HepG2 (cell line): ENCODE measurements around the gene FZD4. TPM values are rescaled to one million over a fixed set of nuclear protein-coding genes. Genes with fewer than 3 reads are reported as not detected.

Experiments used
- ATF1 ChIP-seq: IDR thresholded peaks from 2 replicates; pipeline ENCODE4 v1.6.1; 2016; ENCODE audit warnings: mild to moderate bottlenecking, control low read depth
- ATF2 ChIP-seq: sonication (generic); formaldehyde crosslinking; IDR thresholded peaks from 2 replicates; pipeline ENCODE4 v1.4.0; 2020; ENCODE audit warnings: missing genetic modification reagents
- HDAC1 ChIP-seq: sonication (generic); formaldehyde crosslinking; IDR thresholded peaks from 2 replicates; pipeline ENCODE4 v1.5.1; 2020; ENCODE audit warnings: mild to moderate bottlenecking, missing genetic modification reagents
- HMGXB4 ChIP-seq, 2 experiments: sonication (generic) in 1 of 2; formaldehyde crosslinking in 1 of 2; IDR thresholded peaks; 2 replicates each; pipeline versions ENCODE4 v1.4.0 to v1.6.1; 2018 to 2020; ENCODE audit warnings: missing genetic modification reagents in 2 of 2, borderline replicate concordance in 1 of 2, low read depth in 1 of 2, mild to moderate bottlenecking in 1 of 2, missing biosample characterization in 1 of 2
- KLF11 ChIP-seq: IDR thresholded peaks from 2 replicates; pipeline ENCODE4 v1.6.1; 2016; ENCODE audit warnings: missing compliant biosample characterization
- MAX ChIP-seq: IDR thresholded peaks from 2 replicates; pipeline ENCODE4 v1.6.1; 2012; ENCODE audit warnings: inconsistent platforms
- NCOA2 ChIP-seq: sonication (generic); formaldehyde crosslinking; IDR thresholded peaks from 2 replicates; pipeline ENCODE4 v1.8.0; 2022; ENCODE audit warnings: inconsistent platforms
- RNF219 ChIP-seq: sonication (generic); formaldehyde crosslinking; IDR thresholded peaks from 2 replicates; pipeline ENCODE4 v1.5.0; 2020; ENCODE audit warnings: mild to moderate bottlenecking, missing genetic modification reagents
- SIX4 ChIP-seq: sonication (generic); formaldehyde crosslinking; IDR thresholded peaks from 2 replicates; pipeline ENCODE4 v1.4.0; 2020; ENCODE audit warnings: missing genetic modification reagents
- SOX6 ChIP-seq, 2 experiments: fragments of 450-650 bp in 1 of 2; sonication (generic) in 1 of 2; formaldehyde crosslinking in 1 of 2; IDR thresholded peaks; 2 replicates each; pipeline versions ENCODE4 v1.4.0 to v1.6.1; 2017 to 2020; ENCODE audit warnings: antibody characterized with exemption in 1 of 2, mild to moderate bottlenecking in 1 of 2, missing genetic modification reagents in 1 of 2
- SP4 ChIP-seq: sonication (generic); formaldehyde crosslinking; IDR thresholded peaks from 2 replicates; pipeline ENCODE4 v1.8.1; 2023; ENCODE audit warnings: mild to moderate bottlenecking, missing genetic modification reagents
- ZMYM3 ChIP-seq: sonication (generic); formaldehyde crosslinking; IDR thresholded peaks from 2 replicates; pipeline ENCODE4 v1.5.1; 2020; ENCODE audit warnings: mild to moderate bottlenecking, missing genetic modification reagents
- ZNF276 ChIP-seq: sonication (generic); formaldehyde crosslinking; IDR thresholded peaks from 2 replicates; pipeline ENCODE4 v1.4.0; 2020; ENCODE audit warnings: mild to moderate bottlenecking, low read depth, missing genetic modification reagents
- ZNF44 ChIP-seq: sonication (generic); formaldehyde crosslinking; IDR thresholded peaks from 2 replicates; pipeline ENCODE4 v1.5.1; 2020; ENCODE audit warnings: mild to moderate bottlenecking, missing genetic modification reagents
- ZNF775 ChIP-seq: sonication (generic); formaldehyde crosslinking; IDR thresholded peaks from 2 replicates; pipeline ENCODE4 v1.4.0; 2020; ENCODE audit warnings: missing genetic modification reagents, mild to moderate bottlenecking, moderate library complexity, borderline replicate concordance
- ZSCAN29 ChIP-seq: sonication (generic); formaldehyde crosslinking; conservative IDR thresholded peaks from 2 replicates; pipeline ENCODE4 v1.4.0; 2020; ENCODE audit warnings: mild to moderate bottlenecking, missing genetic modification reagents
- ZXDC ChIP-seq: sonication (generic); formaldehyde crosslinking; IDR thresholded peaks from 2 replicates; pipeline ENCODE4 v1.5.0; 2020; ENCODE audit warnings: mild to moderate bottlenecking, missing genetic modification reagents
- polyA plus RNA-seq, 8 experiments: library from polyadenylated mRNA; depleted of rRNA in 3 of 8; stranded (reverse) in 7 of 8; unstranded in 1 of 8; fragments of >200 nt; fragmentation: Illumina TruSeq in 4 of 8; extraction: Trizol in 4 of 8; gene quantifications; 2 replicates each; pipeline versions ENCODE4 v1.2.1 to v1.2.3, GENCODE V29; 2011 to 2016; ENCODE audit warnings: low read depth in 4 of 8, missing spikeins in 1 of 8, mixed read lengths in 1 of 8; ENCODE audit not compliant: insufficient read depth in 1 of 8
- total RNA-seq, 5 experiments: library from RNA; depleted of rRNA; stranded (reverse); fragments of >200 nt; fragmentation: Illumina TruSeq; extraction: Trizol; gene quantifications; 2 replicates each; pipeline ENCODE4 v1.2.3, GENCODE V29; 2016; ENCODE audit warnings: low read depth in 1 of 5

Gene FZD4
- total and polyA plus RNA-seq, 2 of the 13 experiments (the other 11 are each of a cell fraction or from before 2014, with no cell fraction given) = 46.5 to 70.4 TPM

- TF ChIP-seq ZNF276 (CRISPR knock-in tag) = no peak
- TF ChIP-seq ATF1 = peak; percentile 34; the same call in 1 of the 2 replicates
- 0 out of 2 replicates have a peak, but pooled peaks have one; percentile 38 for TF ChIP-seq ZXDC (CRISPR knock-in tag)
- TF ChIP-seq ZNF44 (CRISPR knock-in tag) = no peak
- no peak for TF ChIP-seq SOX6 (IDR thresholded peaks at IDR 0.05)
- peak; percentile 92 for TF ChIP-seq SOX6 (CRISPR knock-in tag; IDR thresholded peaks at IDR 0.05)
- TF ChIP-seq NCOA2 (CRISPR knock-in tag) = peak; percentile 92
- TF ChIP-seq KLF11 (CRISPR knock-in tag) = peak; percentile 35; the same call in 1 of the 2 replicates
- TF ChIP-seq SP4 (CRISPR knock-in tag) = no peak
- peak; percentile 52 for TF ChIP-seq MAX
- peak; percentile 52; the same call in 1 of the 2 replicates for TF ChIP-seq ZSCAN29 (CRISPR knock-in tag)
- TF ChIP-seq HMGXB4 (CRISPR knock-in tag; IDR thresholded peaks at IDR 0.05; ENCODE audit: borderline replicate concordance in 1 of 2, low read depth in 1 of 2) = peak in 1 of 2 experiments; percentile 56; a peak in 1 of 4 replicates
- TF ChIP-seq ZNF775 (CRISPR knock-in tag) = 0 out of 2 replicates have a peak, but pooled peaks have one; percentile 60
- TF ChIP-seq HDAC1 (CRISPR knock-in tag) = peak; percentile 81
- 0 out of 2 replicates have a peak, but pooled peaks have one; percentile 17 for TF ChIP-seq SIX4 (CRISPR knock-in tag)
- 0 out of 2 replicates have a peak, but pooled peaks have one; percentile 62 for TF ChIP-seq RNF219 (CRISPR knock-in tag)
- TF ChIP-seq ZMYM3 = peak; percentile 65; the same call in 1 of the 2 replicates
- TF ChIP-seq ATF2 (CRISPR knock-in tag) = peak; percentile 75
These were observed 44.9 kb upstream of the FZD4 start (continued) for GRCh38 chr11:86999859-87000753.
